ENCODE measurements around the gene PRDX1.
"Not testable (repeated sequence)": the region's sequence is repeated elsewhere in the genome, so short reads cannot be mapped to it uniquely, and the experiment has no call there.

PRDX1 gene

GRCh38 chr1:45501505-45501859, 20.2 kb downstream of the PRDX1 start:
- DNase-seq = no peak

GRCh38 chr1:45499415-45499769, 22.3 kb downstream of the PRDX1 start:
- no peak for DNase-seq

- DNase-seq = no peak
Measured at GRCh38 chr1:45498279-45498678, 23.4 kb downstream of the PRDX1 start.

GRCh38 chr1:45493116-45493697, 28.5 kb downstream of the PRDX1 start:
- peak; percentile 53 for DNase-seq

- DNase-seq = no peak
Measured at GRCh38 chr1:45492691-45493090, 29.0 kb downstream of the PRDX1 start.

GRCh38 chr1:45491487-45492260, 30.0 kb downstream of the PRDX1 start:
- DNase-seq = no peak

- peak; percentile 99 for DNase-seq
Measured at GRCh38 chr1:45490626-45491486, 30.8 kb downstream of the PRDX1 start, which contains the start of gene TESK2. TESK2 (minus strand) TSS chr1:45491163; CDS start chr1:45457785, 33,378 bp downstream.

- no peak for DNase-seq
Measured at GRCh38 chr1:45490121-45490625, 31.5 kb downstream of the PRDX1 start.

- DNase-seq = not testable (repeated sequence)
Measured at GRCh38 chr1:45489379-45489778, 32.3 kb downstream of the PRDX1 start.

- no peak for DNase-seq
Measured at GRCh38 chr1:45488666-45489377, 32.9 kb downstream of the PRDX1 start.

GRCh38 chr1:45485949-45486348, 35.7 kb downstream of the PRDX1 start:
- no peak for DNase-seq

- DNase-seq = no peak
Measured at GRCh38 chr1:45479039-45479748, 42.5 kb downstream of the PRDX1 start.

- no peak for DNase-seq
Measured at GRCh38 chr1:45478121-45478814, 43.4 kb downstream of the PRDX1 start.

GRCh38 chr1:45477646-45478045, 44.0 kb downstream of the PRDX1 start:
- DNase-seq = no peak

- not testable (repeated sequence) for DNase-seq
Measured at GRCh38 chr1:45474194-45474593, 47.5 kb downstream of the PRDX1 start.

- no peak for DNase-seq
Measured at GRCh38 chr1:45473302-45473701, 48.4 kb downstream of the PRDX1 start.

GRCh38 chr1:45470306-45470798, 51.3 kb downstream of the PRDX1 start:
- no peak for DNase-seq

- DNase-seq = not testable (repeated sequence)
Measured at GRCh38 chr1:45467353-45467752, 54.3 kb downstream of the PRDX1 start.

GRCh38 chr1:45465277-45465676, 56.4 kb downstream of the PRDX1 start:
- no peak for DNase-seq
